ENCODE results near the gene PER1.

Gene PER1

GRCh38 chr17:8148560-8148959 lies 3.6 kb downstream of the PER1 start:
- no peak for TF ChIP-seq CTCF (IDR thresholded peaks at IDR 0.05)

GRCh38 chr17:8147805-8148404 lies 4.3 kb downstream of the PER1 start:
- no peak for TF ChIP-seq CTCF (IDR thresholded peaks at IDR 0.05)

GRCh38 chr17:8147141-8147804 lies 4.9 kb downstream of the PER1 start:
- no peak for TF ChIP-seq CTCF (IDR thresholded peaks at IDR 0.05)

GRCh38 chr17:8146381-8147140 lies 5.6 kb downstream of the PER1 start:
- TF ChIP-seq CTCF (IDR thresholded peaks at IDR 0.05), result no peak

- TF ChIP-seq CTCF (IDR thresholded peaks at IDR 0.05), result no peak
These were observed 6.4 kb downstream of the PER1 start for GRCh38 chr17:8145811-8146210.

- TF ChIP-seq CTCF (IDR thresholded peaks at IDR 0.05), result no peak
These were observed 7.6 kb downstream of the PER1 start for GRCh38 chr17:8144401-8145231.
